Measurements from ENCODE around the gene HNRNPUL1. TPM values are rescaled to one million over a fixed set of nuclear protein-coding genes. Genes with fewer than 3 reads are reported as not detected.

HNRNPUL1 gene
- total and polyA plus RNA-seq, 2 donors = 67.9 to 98.7 TPM

DNA sequence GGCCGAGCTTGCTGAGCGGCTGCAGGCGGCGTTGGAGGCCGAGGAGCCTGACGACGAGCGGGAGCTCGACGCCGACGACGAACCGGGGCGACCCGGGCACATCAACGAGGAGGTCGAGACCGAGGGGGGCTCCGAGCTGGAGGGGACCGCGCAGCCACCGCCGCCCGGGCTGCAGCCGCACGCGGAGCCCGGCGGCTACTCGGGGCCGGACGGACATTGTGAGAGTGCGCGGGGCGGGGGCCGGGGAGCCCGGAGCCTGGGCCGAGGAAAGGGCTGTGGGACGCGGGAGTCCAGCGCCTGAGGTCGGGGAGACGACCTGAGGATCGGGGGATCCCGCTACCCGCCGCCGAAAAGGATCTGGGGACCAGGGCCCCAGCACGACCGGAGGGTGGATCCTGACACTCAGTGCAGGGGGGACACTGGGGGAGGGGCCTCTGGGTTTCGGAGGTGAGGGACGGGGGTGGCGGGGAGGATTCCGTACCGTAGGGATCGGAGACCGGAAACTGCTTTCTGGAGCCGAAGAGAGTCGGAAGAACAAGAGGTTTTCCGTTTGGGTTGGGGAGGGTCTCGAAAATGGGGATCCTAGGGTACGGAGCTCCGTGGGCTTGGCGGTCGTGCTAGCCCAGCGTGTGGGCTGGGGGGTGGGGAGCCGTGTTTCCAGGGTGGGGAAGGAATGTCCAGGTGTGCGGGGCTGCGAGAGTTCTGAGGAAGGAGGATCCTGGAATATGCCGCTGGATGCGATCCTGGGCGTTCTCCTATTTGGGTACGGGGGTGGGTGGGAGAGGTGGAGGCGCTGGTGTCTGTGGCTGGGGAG lies 616 bp downstream of the HNRNPUL1 start:
- Histone ChIP-seq H3K4me3 (ENCODE audit: low read length in 2 of 2) (peak overlapping the region; percentile 67 to 98), H3K27me3 (ENCODE audit: control insufficient read depth in 2 of 2, insufficient read depth in 1 of 2, low read length in 1 of 2) (no peaks in the 10 kb centered on the region), H3K4me1 (ENCODE audit: control insufficient read depth in 2 of 2, insufficient read depth in 2 of 2, low read length in 2 of 2) (peaks cover 24 to 35% of the 10 kb centered on the region in 2 donors), H3K36me3 (ENCODE audit: control insufficient read depth in 2 of 2, insufficient read depth in 2 of 2, low read length in 1 of 2) (peaks cover 21 to 26% of the 10 kb centered on the region in 2 donors), H3K27ac (ENCODE audit: low read depth in 1 of 2, low read length in 1 of 2) (peak overlapping the region; percentile 95 to 99), H3K9me3 (ENCODE audit: control insufficient read depth in 2 of 2, insufficient read depth in 1 of 2, low read length in 1 of 2) (no peaks in the 10 kb centered on the region)
- DNase-seq (ENCODE audit: low read depth in 6 of 9, low spot score in 9 of 9) = peak in 8 of 9 donors; percentile 34 to 79 (median 52)
- under 1% methylated on average over 75 of the region's 75 CpGs for WGBS

DNA sequence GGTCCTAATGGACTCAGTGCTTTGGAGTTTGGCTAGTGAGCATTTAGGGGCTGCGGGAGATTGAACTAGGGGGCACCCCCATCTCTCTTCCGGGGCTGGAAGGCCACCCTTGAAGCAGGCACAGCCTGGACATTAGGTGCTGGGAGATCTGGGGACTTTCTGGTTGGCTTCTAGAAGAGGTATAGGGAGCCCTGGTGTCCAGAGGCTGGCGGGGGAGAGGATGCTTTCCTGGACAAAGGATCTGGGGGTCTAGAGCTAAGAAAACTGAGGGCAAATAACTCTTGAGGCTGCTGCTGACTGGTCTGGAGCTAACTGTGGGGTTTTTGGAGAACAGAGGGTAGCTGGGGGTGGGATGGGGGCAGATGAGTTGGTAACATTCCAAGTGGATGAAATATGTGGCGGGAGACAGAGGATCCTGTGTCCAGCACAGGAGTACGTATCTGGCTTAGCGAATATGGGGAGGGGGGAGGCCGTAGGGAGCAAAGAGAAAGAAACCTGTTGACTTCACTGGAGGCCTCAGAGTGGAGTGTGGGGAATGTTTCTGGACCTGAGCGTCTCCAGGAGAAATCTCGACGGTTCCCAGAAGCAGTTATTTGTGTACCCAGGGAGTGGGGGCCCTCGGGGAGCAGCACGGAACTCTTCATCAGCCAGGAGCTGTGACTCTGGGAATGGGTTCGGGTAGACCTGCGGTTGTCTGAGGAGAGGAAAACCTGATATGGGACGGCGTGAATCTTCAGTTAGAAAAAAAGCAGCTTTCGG lies 1.4 kb downstream of the HNRNPUL1 start:
- no peaks in the 10 kb centered on the region for H3K9me3 ChIP-seq (ENCODE audit: control insufficient read depth in 2 of 2, insufficient read depth in 1 of 2, low read length in 1 of 2)
- WGBS = 61% methylated on average over 17 of the region's 17 CpGs
- no peaks in the 10 kb centered on the region for H3K27me3 ChIP-seq (ENCODE audit: control insufficient read depth in 2 of 2, insufficient read depth in 1 of 2, low read length in 1 of 2)
- DNase-seq (ENCODE audit: low read depth in 6 of 9, low spot score in 9 of 9) = peak in 2 of 9 donors; percentile 7 to 32
- H3K27ac ChIP-seq (ENCODE audit: low read depth in 1 of 2, low read length in 1 of 2) = peak overlapping the region; percentile 95 to 99
- peaks cover 27 to 32% of the 10 kb centered on the region in 2 donors for H3K36me3 ChIP-seq (ENCODE audit: control insufficient read depth in 2 of 2, insufficient read depth in 2 of 2, low read length in 1 of 2)
- peak overlapping the region; percentile 67 to 98 for H3K4me3 ChIP-seq (ENCODE audit: low read length in 2 of 2)
- H3K4me1 ChIP-seq (ENCODE audit: control insufficient read depth in 2 of 2, insufficient read depth in 2 of 2, low read length in 2 of 2) = peaks cover 24 to 35% of the 10 kb centered on the region in 2 donors

DNA sequence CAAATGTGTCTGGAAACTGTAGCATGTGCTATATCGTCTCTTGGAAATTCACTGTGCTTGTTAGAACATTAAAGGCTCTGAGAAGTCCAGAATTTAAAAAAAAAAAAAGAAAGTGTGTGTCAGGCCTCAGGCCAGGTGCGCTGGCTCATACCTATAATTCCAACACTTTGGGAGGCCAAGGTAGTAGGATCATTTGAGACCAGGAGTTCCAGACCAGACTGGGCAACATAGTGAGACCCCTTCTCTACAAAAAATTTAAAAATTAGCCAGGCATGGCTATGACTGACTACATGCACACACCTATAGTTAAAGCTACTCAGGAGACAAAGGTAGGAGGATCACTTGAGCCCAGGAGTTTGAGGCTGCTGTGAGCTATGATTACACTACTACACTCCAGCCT lies 4.9 kb downstream of the HNRNPUL1 start:
- peaks cover 17 to 23% of the 10 kb centered on the region in 2 donors for H3K4me1 ChIP-seq (ENCODE audit: control insufficient read depth in 2 of 2, insufficient read depth in 2 of 2, low read length in 2 of 2)
- no peaks in the 10 kb centered on the region for H3K27me3 ChIP-seq (ENCODE audit: control insufficient read depth in 2 of 2, insufficient read depth in 1 of 2, low read length in 1 of 2)
- H3K27ac ChIP-seq (ENCODE audit: low read depth in 1 of 2, low read length in 1 of 2) = no peak overlapping the region
- H3K36me3 ChIP-seq (ENCODE audit: control insufficient read depth in 2 of 2, insufficient read depth in 2 of 2, low read length in 1 of 2) = peaks cover 61 to 67% of the 10 kb centered on the region in 2 donors
- no peaks in the 10 kb centered on the region for H3K9me3 ChIP-seq (ENCODE audit: control insufficient read depth in 2 of 2, insufficient read depth in 1 of 2, low read length in 1 of 2)
- H3K4me3 ChIP-seq (ENCODE audit: low read length in 2 of 2) = no peak overlapping the region
- WGBS = 98% methylated on average over 2 of the region's 2 CpGs
- DNase-seq (ENCODE audit: low read depth in 6 of 9, low spot score in 9 of 9) = no peak

DNA sequence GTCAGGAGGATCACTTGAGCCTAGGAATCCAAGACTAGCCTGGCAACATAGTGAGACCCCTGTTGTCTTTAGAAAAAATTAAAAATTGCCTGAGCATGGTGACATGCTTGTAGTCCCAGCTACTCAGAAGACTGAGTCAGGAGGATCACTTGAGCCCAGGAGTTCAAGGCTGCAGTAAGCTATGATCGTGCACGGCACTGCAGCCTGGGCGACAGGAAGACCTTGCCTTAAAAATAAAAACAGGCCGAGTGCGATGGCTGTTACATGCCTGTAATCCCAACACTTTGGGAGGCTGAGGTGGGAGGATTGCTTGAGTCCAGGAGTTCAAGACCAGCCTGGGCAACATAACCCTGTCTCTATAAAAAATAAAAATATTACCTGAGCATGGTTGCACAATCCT lies 5.4 kb downstream of the HNRNPUL1 start:
- WGBS = 97% methylated on average over 5 of the region's 5 CpGs
- peaks cover 17 to 23% of the 10 kb centered on the region in 2 donors for H3K4me1 ChIP-seq (ENCODE audit: control insufficient read depth in 2 of 2, insufficient read depth in 2 of 2, low read length in 2 of 2)

DNA sequence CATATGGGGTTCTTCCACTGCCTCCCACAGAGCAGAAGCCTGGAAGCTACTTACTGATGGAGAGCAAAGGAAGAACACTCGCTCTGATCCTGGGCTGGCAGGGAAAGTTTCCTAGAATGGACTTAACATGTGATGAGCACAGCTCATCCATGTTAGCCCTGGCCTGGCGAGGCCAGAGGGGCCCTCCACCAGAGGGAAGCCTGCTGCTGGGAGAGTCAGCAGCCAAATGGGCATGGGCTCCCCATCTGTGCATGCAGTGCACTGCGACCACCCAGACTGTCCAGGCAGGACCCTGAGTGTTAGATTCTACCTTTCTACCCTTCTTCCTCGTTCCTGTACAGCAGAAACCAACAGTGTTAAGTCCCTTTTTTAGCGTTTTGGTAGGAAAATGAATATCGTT lies 8.9 kb downstream of the HNRNPUL1 start:
- WGBS = 96% methylated on average over 6 of the region's 6 CpGs
- Histone ChIP-seq H3K9me3 (ENCODE audit: control insufficient read depth in 2 of 2, insufficient read depth in 1 of 2, low read length in 1 of 2) (no peaks in the 10 kb centered on the region), H3K4me3 (ENCODE audit: low read length in 2 of 2) (no peak overlapping the region), H3K4me1 (ENCODE audit: control insufficient read depth in 2 of 2, insufficient read depth in 2 of 2, low read length in 2 of 2) (no peaks in the 10 kb centered on the region), H3K27me3 (ENCODE audit: control insufficient read depth in 2 of 2, insufficient read depth in 1 of 2, low read length in 1 of 2) (no peaks in the 10 kb centered on the region), H3K36me3 (ENCODE audit: control insufficient read depth in 2 of 2, insufficient read depth in 2 of 2, low read length in 1 of 2) (peaks cover 92% of the 10 kb centered on the region in 2 donors), H3K27ac (ENCODE audit: low read depth in 1 of 2, low read length in 1 of 2) (no peak overlapping the region)
- no peak for DNase-seq (ENCODE audit: low read depth in 6 of 9, low spot score in 9 of 9)

More for the DNA sequence above, 5.4 kb downstream of the HNRNPUL1 start:
- Histone ChIP-seq H3K27me3 (ENCODE audit: control insufficient read depth in 2 of 2, insufficient read depth in 1 of 2, low read length in 1 of 2) (no peaks in the 10 kb centered on the region), H3K4me3 (ENCODE audit: low read length in 2 of 2) (no peak overlapping the region), H3K36me3 (ENCODE audit: control insufficient read depth in 2 of 2, insufficient read depth in 2 of 2, low read length in 1 of 2) (peaks cover 66 to 72% of the 10 kb centered on the region in 2 donors), H3K9me3 (ENCODE audit: control insufficient read depth in 2 of 2, insufficient read depth in 1 of 2, low read length in 1 of 2) (no peaks in the 10 kb centered on the region), H3K27ac (ENCODE audit: low read depth in 1 of 2, low read length in 1 of 2) (no peak overlapping the region)
- no peak for DNase-seq (ENCODE audit: low read depth in 6 of 9, low spot score in 9 of 9)

DNA sequence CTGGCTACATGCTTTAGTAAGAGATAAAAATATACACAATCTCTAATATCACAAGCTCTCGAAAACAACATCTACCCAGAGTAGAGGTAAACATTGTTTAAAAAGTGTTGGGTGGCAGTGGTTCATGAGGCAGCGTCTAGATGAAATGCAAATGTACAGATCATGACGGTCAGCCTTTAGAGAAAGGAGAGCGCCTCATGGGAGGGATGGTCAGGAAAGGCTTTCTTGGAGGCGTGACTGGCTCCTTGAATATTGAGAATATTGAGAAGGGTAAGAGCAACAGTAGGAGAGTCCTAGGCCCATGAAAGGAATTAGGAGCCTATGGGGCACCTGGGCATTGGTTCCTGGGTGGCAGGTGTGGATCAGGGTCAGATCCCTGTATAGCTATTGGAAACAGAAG lies 10.6 kb downstream of the HNRNPUL1 start:
- Histone ChIP-seq H3K4me3 (ENCODE audit: low read length in 2 of 2) (no peak overlapping the region), H3K4me1 (ENCODE audit: control insufficient read depth in 2 of 2, insufficient read depth in 2 of 2, low read length in 2 of 2) (no peaks in the 10 kb centered on the region), H3K27ac (ENCODE audit: low read depth in 1 of 2, low read length in 1 of 2) (no peak overlapping the region), H3K27me3 (ENCODE audit: control insufficient read depth in 2 of 2, insufficient read depth in 1 of 2, low read length in 1 of 2) (no peaks in the 10 kb centered on the region), H3K9me3 (ENCODE audit: control insufficient read depth in 2 of 2, insufficient read depth in 1 of 2, low read length in 1 of 2) (no peaks in the 10 kb centered on the region), H3K36me3 (ENCODE audit: control insufficient read depth in 2 of 2, insufficient read depth in 2 of 2, low read length in 1 of 2) (peaks cover 92 to 94% of the 10 kb centered on the region in 2 donors)
- DNase-seq (ENCODE audit: low read depth in 6 of 9, low spot score in 9 of 9) = no peak
- WGBS = 98% methylated on average over 5 of the region's 5 CpGs

DNA sequence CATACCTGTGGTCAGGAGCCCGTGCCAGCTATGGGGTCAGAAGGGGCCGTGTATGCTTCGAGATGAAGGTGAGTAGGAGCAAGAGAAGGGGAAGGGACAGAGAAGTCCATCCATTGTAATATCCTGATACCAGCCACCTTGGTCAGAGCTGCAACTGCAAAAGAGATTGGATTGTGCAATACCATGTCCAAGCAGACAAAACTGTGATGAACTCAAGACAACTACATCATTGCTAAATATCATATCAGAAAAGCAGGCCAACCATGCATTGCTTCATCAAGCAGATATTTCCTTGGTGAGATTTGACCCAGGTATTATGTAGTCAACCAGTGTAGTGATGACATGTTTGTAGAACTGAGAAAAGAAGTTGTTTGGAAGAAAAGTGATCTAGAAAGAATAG lies 12.1 kb downstream of the HNRNPUL1 start:
- Histone ChIP-seq H3K27ac (ENCODE audit: low read depth in 1 of 2, low read length in 1 of 2) (no peak overlapping the region), H3K4me1 (ENCODE audit: control insufficient read depth in 2 of 2, insufficient read depth in 2 of 2, low read length in 2 of 2) (no peaks in the 10 kb centered on the region), H3K27me3 (ENCODE audit: control insufficient read depth in 2 of 2, insufficient read depth in 1 of 2, low read length in 1 of 2) (no peaks in the 10 kb centered on the region), H3K36me3 (ENCODE audit: control insufficient read depth in 2 of 2, insufficient read depth in 2 of 2, low read length in 1 of 2) (peaks cover 93 to 95% of the 10 kb centered on the region in 2 donors), H3K4me3 (ENCODE audit: low read length in 2 of 2) (no peak overlapping the region), H3K9me3 (ENCODE audit: control insufficient read depth in 2 of 2, insufficient read depth in 1 of 2, low read length in 1 of 2) (no peaks in the 10 kb centered on the region)
- no peak for DNase-seq (ENCODE audit: low read depth in 6 of 9, low spot score in 9 of 9)
- WGBS = 93% methylated on average over 3 of the region's 3 CpGs

DNA sequence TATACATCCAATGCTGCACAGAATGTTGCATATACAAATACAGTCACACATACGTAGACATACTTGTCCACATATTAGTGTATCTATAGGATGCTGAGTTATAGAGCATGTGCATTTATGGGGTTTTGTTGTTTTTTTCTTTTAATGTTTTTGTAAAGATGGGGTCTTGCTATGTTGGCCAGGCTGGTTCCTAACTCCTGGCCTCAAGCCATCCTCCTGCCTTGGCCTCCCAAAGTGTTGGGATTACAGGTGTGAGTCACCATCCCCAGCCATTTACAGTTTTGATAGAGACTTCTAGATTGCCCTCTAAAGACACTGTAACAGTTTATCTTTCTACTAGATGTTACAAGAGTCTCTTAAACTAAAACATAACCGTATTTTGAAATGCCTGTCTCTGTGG lies 14.3 kb downstream of the HNRNPUL1 start:
- Histone ChIP-seq H3K9me3 (ENCODE audit: control insufficient read depth in 2 of 2, insufficient read depth in 1 of 2, low read length in 1 of 2) (no peaks in the 10 kb centered on the region), H3K27me3 (ENCODE audit: control insufficient read depth in 2 of 2, insufficient read depth in 1 of 2, low read length in 1 of 2) (no peaks in the 10 kb centered on the region), H3K27ac (ENCODE audit: low read depth in 1 of 2, low read length in 1 of 2) (no peak overlapping the region), H3K4me3 (ENCODE audit: low read length in 2 of 2) (no peak overlapping the region), H3K4me1 (ENCODE audit: control insufficient read depth in 2 of 2, insufficient read depth in 2 of 2, low read length in 2 of 2) (no peaks in the 10 kb centered on the region), H3K36me3 (ENCODE audit: control insufficient read depth in 2 of 2, insufficient read depth in 2 of 2, low read length in 1 of 2) (peaks cover 88 to 92% of the 10 kb centered on the region in 2 donors)
- 98% methylated on average over 2 of the region's 2 CpGs for WGBS
- no peak for DNase-seq (ENCODE audit: low read depth in 6 of 9, low spot score in 9 of 9)

Data from thymus (tissue), 11 donors.